Measurements from ENCODE around the gene DCUN1D3.

DNA sequence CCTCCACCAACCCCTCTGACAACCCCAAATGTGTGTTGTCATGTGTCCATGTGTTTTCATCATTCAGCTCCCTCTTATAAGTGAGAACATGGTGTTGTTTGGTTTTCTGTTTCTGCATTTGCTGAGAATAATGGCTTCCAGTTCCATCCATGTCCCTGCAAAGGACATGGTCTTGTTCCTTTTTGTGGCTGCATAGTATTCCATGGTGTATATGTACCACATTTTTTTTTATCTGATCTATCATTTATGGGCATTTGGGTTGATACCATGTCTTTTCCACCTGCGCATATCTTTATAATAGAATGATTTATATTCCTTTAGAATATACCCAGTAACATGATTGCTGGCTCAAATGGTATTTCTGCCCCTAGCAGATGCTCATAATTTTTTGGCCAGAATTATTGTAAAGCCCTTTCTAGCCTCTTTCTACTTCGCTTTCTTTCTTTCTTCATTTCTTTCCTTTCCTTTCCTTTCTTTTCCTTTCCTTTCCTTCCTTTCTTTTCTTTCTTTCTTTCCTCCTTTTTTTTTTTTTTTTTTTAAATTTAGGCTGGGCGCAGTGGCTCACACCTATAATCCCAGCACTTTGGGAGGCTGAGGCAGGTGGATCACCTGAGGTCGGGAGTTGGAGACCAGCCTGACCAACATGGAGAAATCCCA is 81.1 kb downstream of the DCUN1D3 start:
- TF ChIP-seq ZNF274 (IDR thresholded peaks at IDR 0.05; ENCODE audit: low read depth, low read length) (no peak), POLR2A (IDR thresholded peaks at IDR 0.05; ENCODE audit: borderline replicate concordance, extremely low read depth, insufficient read depth, insufficient read length) (no peak), EZH2 (IDR thresholded peaks at IDR 0.05) (no peak), RAD21 (IDR thresholded peaks at IDR 0.05; ENCODE audit: low read depth) (no peak), YY1 (IDR thresholded peaks at IDR 0.05; ENCODE audit: extremely low read depth, insufficient replicate concordance, low read depth, low read length) (no peak), JUND (IDR thresholded peaks at IDR 0.05) (no peak), EZH2phosphoT487 (IDR thresholded peaks at IDR 0.05; ENCODE audit: borderline replicate concordance) (no peak), EGR1 (IDR thresholded peaks at IDR 0.05; ENCODE audit: low read depth) (no peak), ELF1 (IDR thresholded peaks at IDR 0.05; ENCODE audit: borderline replicate concordance, low read depth) (no peak)
- TF ChIP-seq, protein P1, sequence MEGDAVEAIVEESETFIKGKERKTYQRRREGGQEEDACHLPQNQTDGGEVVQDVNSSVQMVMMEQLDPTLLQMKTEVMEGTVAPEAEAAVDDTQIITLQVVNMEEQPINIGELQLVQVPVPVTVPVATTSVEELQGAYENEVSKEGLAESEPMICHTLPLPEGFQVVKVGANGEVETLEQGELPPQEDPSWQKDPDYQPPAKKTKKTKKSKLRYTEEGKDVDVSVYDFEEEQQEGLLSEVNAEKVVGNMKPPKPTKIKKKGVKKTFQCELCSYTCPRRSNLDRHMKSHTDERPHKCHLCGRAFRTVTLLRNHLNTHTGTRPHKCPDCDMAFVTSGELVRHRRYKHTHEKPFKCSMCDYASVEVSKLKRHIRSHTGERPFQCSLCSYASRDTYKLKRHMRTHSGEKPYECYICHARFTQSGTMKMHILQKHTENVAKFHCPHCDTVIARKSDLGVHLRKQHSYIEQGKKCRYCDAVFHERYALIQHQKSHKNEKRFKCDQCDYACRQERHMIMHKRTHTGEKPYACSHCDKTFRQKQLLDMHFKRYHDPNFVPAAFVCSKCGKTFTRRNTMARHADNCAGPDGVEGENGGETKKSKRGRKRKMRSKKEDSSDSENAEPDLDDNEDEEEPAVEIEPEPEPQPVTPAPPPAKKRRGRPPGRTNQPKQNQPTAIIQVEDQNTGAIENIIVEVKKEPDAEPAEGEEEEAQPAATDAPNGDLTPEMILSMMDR (IDR thresholded peaks at IDR 0.05 in 2 of 3, conservative IDR thresholded peaks at IDR 0.05 in 1 of 3; ENCODE audit: borderline replicate concordance in 1 of 3, insufficient read depth in 1 of 3, low read depth in 2 of 3, low read length in 2 of 3): no peak
- TF ChIP-seq, protein P2, sequence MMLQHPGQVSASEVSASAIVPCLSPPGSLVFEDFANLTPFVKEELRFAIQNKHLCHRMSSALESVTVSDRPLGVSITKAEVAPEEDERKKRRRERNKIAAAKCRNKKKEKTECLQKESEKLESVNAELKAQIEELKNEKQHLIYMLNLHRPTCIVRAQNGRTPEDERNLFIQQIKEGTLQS (IDR thresholded peaks at IDR 0.05): no peak
- TF ChIP-seq, protein P3, sequence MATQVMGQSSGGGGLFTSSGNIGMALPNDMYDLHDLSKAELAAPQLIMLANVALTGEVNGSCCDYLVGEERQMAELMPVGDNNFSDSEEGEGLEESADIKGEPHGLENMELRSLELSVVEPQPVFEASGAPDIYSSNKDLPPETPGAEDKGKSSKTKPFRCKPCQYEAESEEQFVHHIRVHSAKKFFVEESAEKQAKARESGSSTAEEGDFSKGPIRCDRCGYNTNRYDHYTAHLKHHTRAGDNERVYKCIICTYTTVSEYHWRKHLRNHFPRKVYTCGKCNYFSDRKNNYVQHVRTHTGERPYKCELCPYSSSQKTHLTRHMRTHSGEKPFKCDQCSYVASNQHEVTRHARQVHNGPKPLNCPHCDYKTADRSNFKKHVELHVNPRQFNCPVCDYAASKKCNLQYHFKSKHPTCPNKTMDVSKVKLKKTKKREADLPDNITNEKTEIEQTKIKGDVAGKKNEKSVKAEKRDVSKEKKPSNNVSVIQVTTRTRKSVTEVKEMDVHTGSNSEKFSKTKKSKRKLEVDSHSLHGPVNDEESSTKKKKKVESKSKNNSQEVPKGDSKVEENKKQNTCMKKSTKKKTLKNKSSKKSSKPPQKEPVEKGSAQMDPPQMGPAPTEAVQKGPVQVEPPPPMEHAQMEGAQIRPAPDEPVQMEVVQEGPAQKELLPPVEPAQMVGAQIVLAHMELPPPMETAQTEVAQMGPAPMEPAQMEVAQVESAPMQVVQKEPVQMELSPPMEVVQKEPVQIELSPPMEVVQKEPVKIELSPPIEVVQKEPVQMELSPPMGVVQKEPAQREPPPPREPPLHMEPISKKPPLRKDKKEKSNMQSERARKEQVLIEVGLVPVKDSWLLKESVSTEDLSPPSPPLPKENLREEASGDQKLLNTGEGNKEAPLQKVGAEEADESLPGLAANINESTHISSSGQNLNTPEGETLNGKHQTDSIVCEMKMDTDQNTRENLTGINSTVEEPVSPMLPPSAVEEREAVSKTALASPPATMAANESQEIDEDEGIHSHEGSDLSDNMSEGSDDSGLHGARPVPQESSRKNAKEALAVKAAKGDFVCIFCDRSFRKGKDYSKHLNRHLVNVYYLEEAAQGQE (IDR thresholded peaks at IDR 0.05; ENCODE audit: low read depth): no peak
- TF ChIP-seq, protein P4, sequence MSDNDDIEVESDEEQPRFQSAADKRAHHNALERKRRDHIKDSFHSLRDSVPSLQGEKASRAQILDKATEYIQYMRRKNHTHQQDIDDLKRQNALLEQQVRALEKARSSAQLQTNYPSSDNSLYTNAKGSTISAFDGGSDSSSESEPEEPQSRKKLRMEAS (IDR thresholded peaks at IDR 0.05): no peak
